ENCODE data around the gene UBE2C.

- TF ChIP-seq CTCF (IDR thresholded peaks at IDR 0.05; ENCODE audit: low read depth, low read length), result no peak
- TF ChIP-seq EZH2phosphoT487 (IDR thresholded peaks at IDR 0.05; ENCODE audit: low read depth), result no peak
These were observed 22.3 kb downstream of the UBE2C start for GRCh38 chr20:45834797-45835161.
